Measurements from ENCODE around the gene GPRC5B. TPM values are rescaled to one million over a fixed set of nuclear protein-coding genes. Genes with fewer than 3 reads are reported as not detected.

GPRC5B gene
- total RNA-seq, 1 experiment from 2014 or later = 7.6 TPM

- DNase-seq = no peak
- Histone ChIP-seq H3K27me3 (replicated peaks; ENCODE audit: control insufficient read depth, insufficient read depth, low read length) (no peaks in the 10 kb centered on the region), H3K9me3 (no peaks in the 10 kb centered on the region), H3K4me3 (ENCODE audit: low read depth, low read length) (no peak overlapping the region), H3K4me1 (no peaks in the 10 kb centered on the region), H3K36me3 (ENCODE audit: control insufficient read depth, insufficient read depth, low read length) (no peaks in the 10 kb centered on the region)
- no peaks in the 10 kb centered on the region for H3K4me1 Mint-ChIP-seq (ENCODE audit: low read depth, unreplicated experiment)
- H3K27me3 Mint-ChIP-seq (ENCODE audit: insufficient read depth, unreplicated experiment) = no peaks in the 10 kb centered on the region
- no peaks in the 10 kb centered on the region for H3K9me3 Mint-ChIP-seq (ENCODE audit: unreplicated experiment)
- intact Hi-C loops (cut with micrococcal nuclease; ENCODE audit: unreplicated experiment) = no loop called here
- no peak overlapping the region for H3K4me3 Mint-ChIP-seq (ENCODE audit: unreplicated experiment)
- BruUV-seq (replicated peaks) = no TSS peak
- ChIA-PET CTCF (no interaction called here), POLR2A (no interaction called here)
- peaks cover 6% of the 10 kb centered on the region for H3K36me3 Mint-ChIP-seq (ENCODE audit: insufficient read depth, unreplicated experiment)
- no peak overlapping the region for H3K27ac Mint-ChIP-seq (ENCODE audit: unreplicated experiment)
- no peak for TF ChIP-seq CTCF (IDR thresholded peaks at IDR 0.05; ENCODE audit: insufficient read depth in 1 of 2, low read depth in 1 of 2, low read length in 1 of 2, severe bottlenecking in 1 of 2, unreplicated experiment in 1 of 2)
Measured at GRCh38 chr16:19857593-19858339, 26.9 kb downstream of the GPRC5B start.

GRCh38 chr16:19856120-19856519 is 28.5 kb downstream of the GPRC5B start:
- Mint-ChIP-seq H3K27ac (ENCODE audit: unreplicated experiment) (no peak overlapping the region), H3K4me3 (ENCODE audit: unreplicated experiment) (no peak overlapping the region), H3K4me1 (ENCODE audit: low read depth, unreplicated experiment) (no peaks in the 10 kb centered on the region), H3K27me3 (ENCODE audit: insufficient read depth, unreplicated experiment) (no peaks in the 10 kb centered on the region), H3K9me3 (ENCODE audit: unreplicated experiment) (no peaks in the 10 kb centered on the region), H3K36me3 (ENCODE audit: insufficient read depth, unreplicated experiment) (peaks cover 6% of the 10 kb centered on the region)
- ChIA-PET POLR2A (no interaction called here), CTCF (no interaction called here)
- no peak for DNase-seq
- BruUV-seq (replicated peaks) = no TSS peak
- Histone ChIP-seq H3K27me3 (replicated peaks; ENCODE audit: control insufficient read depth, insufficient read depth, low read length) (no peaks in the 10 kb centered on the region), H3K4me3 (ENCODE audit: low read depth, low read length) (no peak overlapping the region), H3K9me3 (no peaks in the 10 kb centered on the region), H3K4me1 (no peaks in the 10 kb centered on the region), H3K36me3 (ENCODE audit: control insufficient read depth, insufficient read depth, low read length) (no peaks in the 10 kb centered on the region)
- TF ChIP-seq CTCF (IDR thresholded peaks at IDR 0.05; ENCODE audit: insufficient read depth in 1 of 2, low read depth in 1 of 2, low read length in 1 of 2, severe bottlenecking in 1 of 2, unreplicated experiment in 1 of 2) = no peak
- intact Hi-C loops (cut with micrococcal nuclease; ENCODE audit: unreplicated experiment) = no loop called here

GRCh38 chr16:19854543-19854876 is 30.1 kb downstream of the GPRC5B start:
- POLR2A ChIA-PET = no interaction called here
- H3K4me3 Mint-ChIP-seq (ENCODE audit: unreplicated experiment) = no peak overlapping the region

More at GRCh38 chr16:19854543-19854876, 30.1 kb downstream of the GPRC5B start:
- no TSS peak for BruUV-seq (replicated peaks)
- no peak for DNase-seq
- no peak overlapping the region for H3K4me3 ChIP-seq (ENCODE audit: low read depth, low read length)
- H3K4me1 ChIP-seq = no peaks in the 10 kb centered on the region
- Mint-ChIP-seq H3K27ac (ENCODE audit: unreplicated experiment) (no peak overlapping the region), H3K36me3 (ENCODE audit: insufficient read depth, unreplicated experiment) (peaks cover 6% of the 10 kb centered on the region), H3K4me1 (ENCODE audit: low read depth, unreplicated experiment) (no peaks in the 10 kb centered on the region), H3K9me3 (ENCODE audit: unreplicated experiment) (no peaks in the 10 kb centered on the region), H3K27me3 (ENCODE audit: insufficient read depth, unreplicated experiment) (no peaks in the 10 kb centered on the region)
- CTCF ChIA-PET = no interaction called here
- TF ChIP-seq CTCF (IDR thresholded peaks at IDR 0.05; ENCODE audit: insufficient read depth in 1 of 2, low read depth in 1 of 2, low read length in 1 of 2, severe bottlenecking in 1 of 2, unreplicated experiment in 1 of 2) = no peak
- H3K36me3 ChIP-seq (ENCODE audit: control insufficient read depth, insufficient read depth, low read length) = no peaks in the 10 kb centered on the region
- no peaks in the 10 kb centered on the region for H3K27me3 ChIP-seq (replicated peaks; ENCODE audit: control insufficient read depth, insufficient read depth, low read length)
- H3K9me3 ChIP-seq = no peaks in the 10 kb centered on the region
- intact Hi-C loops (cut with micrococcal nuclease; ENCODE audit: unreplicated experiment) = no loop called here
